ENCODE data around the gene TFE3.

Gene TFE3, protein sequence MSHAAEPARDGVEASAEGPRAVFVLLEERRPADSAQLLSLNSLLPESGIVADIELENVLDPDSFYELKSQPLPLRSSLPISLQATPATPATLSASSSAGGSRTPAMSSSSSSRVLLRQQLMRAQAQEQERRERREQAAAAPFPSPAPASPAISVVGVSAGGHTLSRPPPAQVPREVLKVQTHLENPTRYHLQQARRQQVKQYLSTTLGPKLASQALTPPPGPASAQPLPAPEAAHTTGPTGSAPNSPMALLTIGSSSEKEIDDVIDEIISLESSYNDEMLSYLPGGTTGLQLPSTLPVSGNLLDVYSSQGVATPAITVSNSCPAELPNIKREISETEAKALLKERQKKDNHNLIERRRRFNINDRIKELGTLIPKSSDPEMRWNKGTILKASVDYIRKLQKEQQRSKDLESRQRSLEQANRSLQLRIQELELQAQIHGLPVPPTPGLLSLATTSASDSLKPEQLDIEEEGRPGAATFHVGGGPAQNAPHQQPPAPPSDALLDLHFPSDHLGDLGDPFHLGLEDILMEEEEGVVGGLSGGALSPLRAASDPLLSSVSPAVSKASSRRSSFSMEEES

DNA sequence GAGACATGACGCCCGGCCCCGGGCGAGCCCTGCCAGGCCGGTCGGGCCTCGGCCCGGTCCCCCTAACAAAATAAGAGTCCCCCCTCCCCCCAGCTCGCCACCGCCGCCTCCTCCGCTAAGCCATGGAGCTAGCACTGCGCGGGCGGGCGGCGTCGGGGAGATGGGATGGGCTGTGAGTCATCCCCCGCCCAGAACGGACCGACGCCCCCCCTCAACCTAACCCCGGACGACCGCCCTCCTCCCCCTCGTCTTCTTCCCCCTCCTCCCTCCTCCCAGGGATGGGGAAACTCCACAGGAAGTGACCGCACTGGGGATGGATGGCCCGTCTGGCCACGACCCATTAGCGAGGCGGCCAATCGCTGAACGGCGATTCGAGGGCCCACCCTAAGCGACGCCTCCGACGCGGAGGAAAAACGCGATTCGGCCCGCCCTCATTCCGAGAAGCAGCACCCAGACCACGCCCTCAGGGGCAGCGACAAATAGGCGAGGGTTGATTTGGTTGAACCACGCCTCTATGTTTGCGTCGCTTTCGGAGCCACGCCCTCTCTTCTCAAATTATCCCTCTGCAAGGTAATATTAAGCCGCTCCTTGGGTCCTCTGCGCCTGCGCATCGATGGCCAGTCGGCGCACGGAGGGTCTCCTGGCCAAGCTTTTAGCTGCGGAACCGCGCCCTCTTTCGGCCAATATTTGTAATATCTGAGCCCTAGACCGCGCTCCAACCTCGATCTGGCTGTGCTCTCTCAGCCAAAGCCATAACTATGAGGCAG lies at the start of gene TFE3:
Gene TFE3 (minus strand): TSS at position 138 of the 767 bp plus-strand sequence. CDS start 131 bp downstream, at position 7.
- DNase-seq: peak; percentile 99

DNA sequence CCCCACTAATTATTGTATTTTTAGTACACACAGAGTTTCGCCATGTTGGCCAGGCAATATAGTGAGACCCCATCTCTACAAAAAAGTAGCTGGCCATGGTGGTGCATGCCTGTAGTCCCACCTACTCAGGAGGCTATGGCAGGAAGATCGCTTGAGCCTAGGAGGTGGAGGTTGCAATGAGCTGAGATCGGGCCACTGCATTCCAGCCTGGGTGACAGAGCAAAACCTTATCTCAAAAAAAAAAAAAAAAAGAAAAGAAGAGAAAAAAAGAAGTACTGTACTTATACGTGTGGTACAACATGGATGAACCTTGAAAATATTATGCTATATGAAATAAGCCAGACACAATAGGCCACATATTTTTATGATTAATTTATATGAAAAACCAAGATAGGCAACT lies 46.4 kb upstream of the TFE3 start:
- no peak for DNase-seq

DNA sequence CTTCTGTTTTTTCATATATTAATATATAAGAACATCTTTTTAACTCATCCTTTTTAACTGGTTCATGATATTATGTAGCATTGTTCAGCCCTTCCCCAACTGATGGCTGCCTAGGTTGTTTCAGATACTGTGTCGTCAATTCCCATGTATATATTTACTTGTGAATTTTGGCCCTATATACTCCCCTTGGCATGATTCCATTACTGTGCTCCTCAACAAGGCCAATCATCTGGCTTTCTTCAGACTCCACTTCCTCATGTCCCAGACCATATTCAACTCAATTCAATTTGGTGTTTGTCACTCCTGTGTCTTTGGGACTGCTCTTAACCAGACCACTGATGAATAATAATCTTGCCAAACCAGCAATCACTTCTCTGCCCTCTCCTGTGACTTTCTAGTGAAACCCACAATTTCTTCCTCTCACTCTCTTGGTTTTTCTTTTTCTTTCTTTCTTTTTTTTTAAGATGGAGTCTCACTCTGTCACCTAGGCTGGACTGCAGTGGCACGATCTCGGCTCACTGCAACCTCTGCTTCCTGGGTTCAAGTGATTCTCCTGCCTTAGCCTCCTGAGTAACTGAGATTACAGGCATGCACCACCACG lies 39.2 kb upstream of the TFE3 start:
- no peak for DNase-seq

DNA sequence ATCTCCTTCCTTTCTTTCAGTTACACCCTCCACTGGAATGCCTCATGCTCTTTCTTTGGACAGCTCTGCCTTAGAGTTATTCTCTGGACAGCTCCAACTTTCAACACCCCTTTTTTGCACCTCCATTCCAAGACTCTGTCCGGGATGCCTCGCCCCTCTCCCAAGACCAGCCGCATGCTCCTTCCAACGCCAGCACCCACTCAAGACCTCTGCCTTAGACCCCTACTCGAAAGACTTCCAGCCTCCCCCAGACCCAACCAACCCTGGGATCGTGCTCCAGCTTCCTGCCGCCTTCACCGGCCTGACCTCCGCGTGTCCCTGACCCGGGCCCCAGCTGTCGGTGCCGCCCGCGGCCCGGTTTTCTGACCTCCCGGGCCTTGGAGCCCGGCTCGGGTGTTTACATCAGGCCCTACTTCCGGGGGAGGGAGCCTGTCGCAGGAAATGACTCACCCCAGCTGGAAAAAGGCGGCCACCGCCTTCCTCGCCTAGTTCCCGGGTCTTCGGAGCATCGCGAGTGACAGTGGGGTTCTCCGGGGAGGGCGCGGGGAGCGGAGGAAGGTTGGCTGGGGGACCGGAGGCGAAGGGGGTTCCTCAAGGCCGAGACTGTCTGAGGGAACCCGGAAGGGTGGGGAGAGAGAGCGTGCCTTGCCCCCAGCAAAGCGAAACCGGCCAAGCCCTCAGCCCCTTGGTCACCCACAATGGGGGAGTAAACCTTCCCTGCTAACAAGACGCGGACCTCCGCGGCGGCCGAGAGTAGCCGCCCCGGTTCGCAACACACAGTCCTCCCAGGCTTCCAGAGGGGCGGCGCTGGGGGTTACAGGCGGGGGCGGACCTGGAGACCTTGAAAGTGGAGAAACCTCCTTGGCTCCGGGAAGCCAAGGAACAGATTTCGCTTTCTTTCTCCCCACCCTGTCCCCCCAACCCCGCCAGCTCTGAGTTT lies 36.6 kb upstream of the TFE3 start, which contains the start of gene WDR45:
Gene WDR45 (minus strand): TSS at position 399 of the 940 bp plus-strand sequence. CDS start 1,792 bp downstream, outside the sequence.
- peak; percentile 81 for DNase-seq

DNA sequence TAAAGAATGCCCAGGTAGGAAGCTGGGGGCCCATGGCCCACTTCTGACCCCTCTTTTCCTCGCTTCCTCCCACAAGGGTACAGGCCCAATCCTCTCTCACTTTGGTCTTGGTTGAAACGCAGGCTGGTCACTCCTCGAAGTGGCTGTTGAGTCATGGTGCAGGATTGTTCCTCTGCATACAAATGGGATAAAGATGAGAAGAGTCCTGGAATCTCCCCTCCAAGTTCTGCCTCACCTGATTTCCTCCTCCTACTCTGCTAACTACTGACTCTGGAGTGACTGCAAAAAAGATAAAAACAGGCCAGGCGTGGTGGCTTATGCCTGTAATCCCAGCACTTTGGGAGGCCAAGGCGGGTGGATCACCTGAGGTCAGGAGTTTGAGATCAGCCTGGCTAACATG lies 34.8 kb upstream of the TFE3 start:
- DNase-seq: no peak

DNA sequence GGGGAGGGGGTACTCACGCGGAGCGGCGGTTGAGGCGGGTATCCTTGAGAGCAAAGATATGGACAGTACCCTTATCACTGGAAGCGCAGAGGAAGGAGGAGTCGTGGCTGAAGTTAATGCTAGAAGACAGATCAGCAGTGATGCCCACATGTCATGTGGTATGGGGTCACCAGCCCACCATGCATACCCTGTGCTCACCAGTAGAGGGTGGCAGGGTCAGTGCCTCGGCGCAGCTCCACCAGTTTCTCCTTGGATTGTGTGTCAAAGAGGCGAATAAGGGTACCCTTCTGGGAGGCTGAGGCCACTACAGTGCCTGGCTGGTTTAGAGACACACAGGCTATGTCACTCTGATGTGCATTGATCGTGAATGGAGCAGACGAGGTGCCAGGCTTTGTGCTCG lies 32.2 kb upstream of the TFE3 start:
- DNase-seq: no peak

DNA sequence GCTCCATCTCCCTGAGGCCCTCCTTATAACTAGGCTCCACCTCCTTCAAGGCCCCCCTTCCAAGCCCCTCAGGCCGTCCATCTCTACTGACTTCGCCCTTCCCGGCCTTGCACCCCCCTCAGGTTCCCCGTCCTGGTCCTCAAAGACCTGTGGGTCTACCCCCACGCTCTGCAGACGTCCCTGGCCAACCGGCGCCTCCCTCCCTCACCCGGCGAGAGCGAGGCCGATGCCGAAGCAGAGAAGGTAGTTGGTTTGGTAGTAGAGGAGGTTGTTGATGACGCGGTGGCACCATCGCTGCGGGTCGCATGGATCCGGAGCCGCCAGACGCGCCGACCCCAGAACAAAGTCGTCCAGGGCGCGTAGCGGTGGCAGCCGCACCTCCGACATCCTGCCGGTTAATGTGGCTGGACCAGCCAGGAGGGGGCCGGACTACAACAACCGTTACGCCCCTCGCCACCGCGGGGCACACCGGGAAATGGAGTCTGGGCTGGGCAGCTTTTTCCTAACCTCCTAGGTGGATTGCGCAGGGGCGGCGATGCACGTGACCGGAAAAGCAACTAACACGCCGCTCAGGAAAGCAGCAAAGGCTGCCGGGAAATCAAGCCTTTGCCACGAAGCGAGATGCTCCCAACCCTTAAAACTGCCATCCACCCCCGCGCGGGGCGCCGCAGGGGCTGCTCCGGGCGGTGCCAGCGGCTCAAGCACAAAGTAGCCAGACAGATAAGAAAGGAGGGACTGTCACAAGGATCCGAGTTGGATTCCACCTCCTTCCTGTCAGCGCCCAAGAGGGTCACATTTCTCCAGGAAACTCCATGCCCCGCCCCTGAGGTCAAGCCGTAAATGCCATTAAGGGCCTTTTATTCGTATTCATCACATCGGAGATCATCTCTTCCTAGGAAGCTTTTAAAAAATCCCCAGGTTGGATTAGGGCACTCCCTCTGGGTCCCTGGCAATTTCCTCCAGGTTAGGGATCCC lies 30.7 kb upstream of the TFE3 start, which contains the start of gene PRAF2:
Gene PRAF2 (minus strand): TSS at position 402 of the 975 bp plus-strand sequence. CDS start 15 bp downstream, at position 387.
- peak; percentile 92 for DNase-seq

DNA sequence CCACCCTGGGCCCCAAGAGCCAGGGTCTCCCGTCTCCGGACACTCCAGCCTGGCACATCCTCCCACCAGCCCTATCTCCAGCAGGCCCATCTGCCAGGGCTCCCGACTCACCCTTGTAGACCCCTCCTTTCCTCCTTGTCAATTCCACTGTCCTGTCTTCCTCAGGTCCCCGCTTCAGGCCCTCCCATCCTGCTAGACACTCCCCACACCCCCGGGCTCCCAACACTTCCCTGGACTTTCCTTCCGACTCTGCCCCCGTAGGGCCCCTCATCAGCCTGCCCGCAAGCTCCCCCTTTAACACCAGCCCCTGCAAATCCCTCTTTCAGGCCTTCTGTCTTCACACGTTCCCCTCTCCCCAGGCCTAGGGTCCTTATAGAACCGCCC lies 29.5 kb upstream of the TFE3 start:
- DNase-seq: no peak

DNA sequence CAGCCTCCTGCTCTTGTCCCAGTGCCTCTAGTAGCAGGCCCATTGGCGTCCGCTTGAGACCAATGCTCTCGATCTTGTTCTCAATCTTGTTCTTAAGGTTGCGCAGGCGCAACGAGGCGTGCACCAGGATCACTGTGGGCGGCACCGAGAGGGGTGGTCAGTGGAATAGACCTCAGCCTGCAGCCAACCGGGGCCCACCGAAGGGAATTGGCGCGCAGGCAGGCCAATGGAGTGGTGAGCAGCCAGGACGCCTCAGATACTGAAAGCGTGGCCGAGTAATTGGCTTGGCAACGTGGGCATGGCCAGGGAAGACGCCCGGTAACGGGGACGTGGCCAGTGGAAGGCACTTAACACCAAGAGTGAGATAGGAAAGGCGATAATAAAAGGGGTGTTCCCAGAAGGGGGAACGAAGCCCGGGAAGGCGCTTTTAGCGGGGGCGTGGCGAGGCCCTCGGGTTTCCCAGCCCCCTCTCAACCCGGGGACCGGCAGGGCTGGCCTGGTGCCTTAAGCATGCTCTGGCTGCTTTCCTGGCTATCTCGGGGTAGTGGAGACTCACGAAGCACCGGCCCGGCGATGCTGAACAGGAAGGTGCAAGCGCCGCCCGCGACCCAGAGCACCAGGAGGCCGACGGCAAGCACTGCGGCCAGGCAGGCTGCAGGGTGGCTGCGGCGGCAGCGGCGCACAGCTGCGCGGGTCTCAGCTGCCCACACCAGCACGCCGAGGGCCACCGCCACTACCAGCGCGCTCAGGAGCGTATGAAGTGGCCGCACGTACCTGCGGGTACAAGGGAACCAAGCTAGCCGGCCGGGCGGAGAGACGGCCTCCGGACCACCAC lies 28.9 kb upstream of the TFE3 start:
- DNase-seq: no peak

DNA sequence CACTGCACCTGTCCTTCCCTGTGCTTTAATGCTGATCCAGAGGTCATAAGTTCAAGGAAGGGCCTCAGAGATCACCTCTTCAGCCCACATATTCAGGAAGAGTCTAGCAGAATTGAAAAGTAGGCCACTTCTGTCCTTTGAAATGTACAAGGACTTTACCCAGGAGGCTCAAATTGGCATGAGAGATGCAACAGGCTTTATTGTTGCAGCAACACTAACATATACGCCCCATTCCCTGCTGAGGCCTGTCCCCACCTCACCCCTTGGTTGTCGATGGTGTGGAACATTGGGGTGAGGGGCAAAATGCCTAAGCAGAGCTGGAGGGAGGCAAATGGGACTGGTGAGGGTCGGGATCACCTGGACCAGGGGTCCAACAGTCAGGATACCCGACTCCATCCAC lies 27.8 kb upstream of the TFE3 start:
- DNase-seq: no peak

DNA sequence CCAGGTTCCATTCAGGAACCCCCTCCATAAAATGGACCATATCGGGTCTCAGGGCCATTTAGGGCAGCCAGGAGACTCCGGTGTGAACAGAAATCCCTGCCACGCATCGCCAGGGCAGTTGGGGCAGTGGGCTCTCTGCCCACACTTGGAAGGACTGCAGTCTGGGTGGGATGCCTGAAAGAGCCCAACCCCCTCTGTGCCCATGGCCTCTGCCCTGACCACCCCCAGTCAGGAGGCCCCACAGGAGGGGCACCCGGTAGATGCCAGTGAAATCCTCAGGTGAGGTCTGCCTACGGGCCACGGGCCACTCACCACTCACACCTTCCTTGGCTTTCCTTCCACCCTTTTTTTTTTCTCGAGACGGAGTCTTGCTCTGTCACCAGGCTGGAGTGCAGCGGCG lies 25.9 kb upstream of the TFE3 start:
- DNase-seq: no peak

DNA sequence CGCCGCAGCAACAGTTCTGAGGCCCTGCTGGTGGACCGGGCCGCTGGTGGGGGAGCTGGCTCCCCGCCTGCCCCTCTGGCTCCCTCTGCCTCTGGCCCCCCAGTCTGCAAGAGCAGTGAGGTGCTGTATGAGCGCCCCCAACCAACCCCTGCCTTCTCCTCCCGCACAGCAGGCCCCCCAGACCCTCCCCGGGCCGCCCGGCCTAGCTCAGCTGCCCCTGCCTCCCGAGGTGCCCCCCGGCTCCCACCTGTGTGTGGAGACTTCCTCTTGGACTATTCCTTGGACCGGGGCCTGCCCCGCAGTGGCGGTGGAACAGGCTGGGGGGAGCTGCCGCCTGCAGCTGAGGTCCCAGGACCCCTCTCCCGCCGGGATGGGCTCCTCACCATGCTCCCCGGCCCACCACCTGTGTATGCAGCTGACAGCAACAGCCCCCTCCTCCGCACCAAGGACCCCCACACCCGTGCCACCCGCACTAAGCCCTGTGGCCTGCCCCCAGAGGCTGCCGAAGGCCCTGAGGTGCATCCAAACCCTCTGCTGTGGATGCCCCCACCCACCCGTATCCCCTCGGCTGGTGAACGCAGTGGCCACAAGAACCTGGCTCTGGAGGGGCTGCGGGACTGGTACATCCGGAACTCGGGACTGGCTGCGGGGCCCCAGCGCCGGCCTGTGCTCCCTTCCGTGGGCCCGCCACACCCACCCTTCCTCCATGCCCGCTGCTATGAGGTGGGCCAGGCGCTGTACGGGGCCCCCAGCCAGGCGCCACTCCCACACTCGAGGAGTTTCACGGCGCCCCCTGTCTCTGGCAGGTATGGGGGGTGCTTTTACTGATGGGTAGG lies 24.3 kb upstream of the TFE3 start:
- no peak for DNase-seq

DNA sequence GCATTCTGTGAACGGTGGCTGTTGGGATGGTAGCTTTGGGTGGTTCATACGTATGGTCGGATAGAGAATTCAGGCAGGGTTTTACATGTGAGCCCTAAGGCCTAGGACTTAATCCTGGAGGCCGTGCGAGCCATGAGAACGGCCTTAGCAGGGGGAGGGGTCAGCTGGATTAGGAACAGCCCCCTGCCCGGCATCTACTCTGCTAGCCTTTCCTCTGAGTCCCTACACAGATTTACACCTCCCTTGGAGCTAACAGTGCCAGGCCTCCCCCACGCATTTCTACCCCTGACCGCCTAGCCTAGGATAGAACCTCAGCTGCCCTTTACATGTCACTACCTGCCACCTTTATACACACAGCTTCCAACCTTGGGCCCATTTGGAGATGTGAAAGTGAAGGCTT lies 23.5 kb upstream of the TFE3 start:
- DNase-seq: no peak

DNA sequence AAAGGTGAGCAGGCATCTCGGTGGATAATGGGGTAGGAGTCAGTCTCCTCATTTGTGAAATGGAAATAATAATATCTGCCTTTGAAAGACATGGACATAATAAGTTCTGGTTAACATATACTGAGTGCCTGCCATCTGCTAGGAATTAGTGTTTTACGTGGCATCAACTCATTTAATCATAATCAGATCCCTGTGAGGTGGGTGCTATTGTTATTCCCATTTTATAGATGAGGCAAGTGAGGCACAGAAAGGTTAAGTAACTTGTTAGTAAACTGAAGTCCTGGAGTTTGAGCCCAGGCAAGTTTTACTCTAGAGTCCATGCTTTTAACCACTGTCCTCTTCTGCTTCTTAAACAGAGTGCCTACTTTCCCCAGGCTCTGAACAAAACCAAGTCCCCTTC lies 23.1 kb upstream of the TFE3 start:
- DNase-seq: no peak

DNA sequence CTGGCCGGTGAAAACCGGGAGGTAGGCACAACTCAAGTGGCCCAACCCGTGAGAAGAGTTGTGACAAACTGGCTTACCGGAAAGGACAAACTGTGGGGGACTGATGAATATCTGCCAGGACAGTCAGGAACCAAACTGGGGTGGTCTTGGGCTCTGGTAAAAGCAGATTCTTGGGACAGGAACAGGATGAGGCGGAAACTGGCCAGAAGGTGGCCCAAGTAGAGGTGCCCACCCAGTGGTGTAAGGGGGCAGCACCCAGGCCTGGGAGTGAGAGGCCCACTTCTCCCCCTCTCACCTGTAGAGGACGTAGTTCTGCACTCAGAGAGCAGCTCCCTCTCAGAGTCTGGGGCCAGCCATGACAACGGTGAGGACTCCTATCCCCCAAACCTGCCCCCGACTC lies 21.6 kb upstream of the TFE3 start:
- no peak for DNase-seq

DNA sequence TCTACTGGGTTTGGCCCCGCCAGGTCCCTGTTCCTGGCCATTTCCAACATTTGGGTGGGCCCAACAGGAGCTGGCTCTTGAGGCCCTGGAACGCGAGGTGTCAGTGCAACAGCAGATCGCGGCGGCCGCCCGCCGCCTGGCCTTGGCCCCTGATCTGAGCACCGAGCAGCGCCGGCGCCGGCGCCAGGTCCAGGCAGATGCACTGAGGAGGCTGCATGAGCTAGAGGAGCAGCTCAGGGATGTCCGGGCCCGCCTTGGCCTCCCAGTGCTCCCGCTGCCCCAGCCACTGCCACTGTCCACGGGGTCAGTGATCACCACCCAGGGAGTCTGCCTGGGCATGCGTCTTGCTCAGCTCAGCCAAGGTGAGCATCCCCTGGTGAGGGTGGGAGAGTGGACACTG lies 21.1 kb upstream of the TFE3 start:
- no peak for DNase-seq

DNA sequence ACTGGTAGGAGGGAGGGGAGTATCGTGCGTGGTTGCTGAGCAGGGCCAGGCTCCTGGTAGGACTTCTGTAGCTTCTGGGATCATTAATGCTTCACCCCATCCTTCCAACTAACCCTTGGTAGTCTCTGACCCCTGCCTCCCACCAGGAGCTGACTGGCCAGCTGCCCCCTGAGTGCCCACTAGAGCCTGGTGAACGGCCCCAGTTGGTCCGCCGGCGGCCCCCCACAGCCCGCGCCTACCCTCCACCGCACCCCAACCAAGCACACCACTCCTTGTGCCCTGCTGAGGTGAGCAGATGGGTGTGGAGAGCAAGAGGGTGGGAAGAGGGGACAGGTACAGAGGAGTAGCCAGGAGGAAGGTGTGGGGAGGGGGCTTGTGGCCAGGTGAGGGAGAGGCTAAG lies 20.6 kb upstream of the TFE3 start:
- no peak for DNase-seq

DNA sequence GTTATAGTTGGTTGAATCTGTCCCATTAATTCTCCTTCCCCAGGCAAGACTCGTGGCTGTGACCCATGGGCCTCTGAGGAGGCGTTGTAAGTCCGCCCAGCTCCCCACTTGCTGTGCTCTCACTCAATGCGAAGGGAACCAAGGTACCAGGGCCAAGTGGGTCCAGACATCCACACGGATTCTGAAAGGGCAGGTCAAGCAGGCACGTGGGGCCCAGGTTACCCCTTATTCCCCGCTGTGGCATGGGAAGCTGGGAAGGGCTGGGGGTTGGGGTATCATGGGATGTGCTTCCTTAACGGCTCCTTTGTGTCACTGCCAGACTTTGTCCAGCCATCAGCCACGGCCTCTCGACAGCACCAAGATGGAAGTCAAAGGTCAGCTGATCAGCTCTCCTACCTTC lies 18.8 kb upstream of the TFE3 start:
- DNase-seq: no peak

DNA sequence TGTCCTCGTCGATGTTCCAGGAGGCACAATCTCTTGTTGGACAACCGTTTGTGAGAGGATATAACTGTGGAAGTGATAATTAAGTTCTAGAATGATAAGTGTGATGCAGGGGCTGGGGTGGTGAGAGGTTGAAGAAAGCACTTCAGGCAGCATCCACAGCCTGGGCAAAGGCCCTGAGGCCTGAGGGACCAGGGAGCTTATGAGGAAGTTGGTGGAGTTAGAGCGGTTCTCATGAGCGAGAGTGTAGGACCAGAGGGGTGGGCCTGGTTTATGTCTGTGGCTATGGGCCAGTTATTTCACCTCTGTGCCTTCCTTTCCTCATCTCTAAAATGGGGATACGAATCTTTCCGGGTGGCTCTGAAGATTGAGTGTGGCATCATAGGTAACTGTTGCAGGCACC lies 18.3 kb upstream of the TFE3 start:
- no peak for DNase-seq
